ENCODE results near the gene AMDHD2.

The AMDHD2 gene

GRCh38 chr16:2523801-2524231 is 3.6 kb downstream of the AMDHD2 start:
- Histone ChIP-seq H3K27me3 (ENCODE audit: insufficient read depth, low read length, poor library complexity, severe bottlenecking) (no peaks in the 10 kb centered on the region), H3K9ac (ENCODE audit: low read depth, low read length, poor library complexity, severe bottlenecking) (no peak overlapping the region), H3K36me3 (ENCODE audit: insufficient read depth, low read length) (no peaks in the 10 kb centered on the region), H3K4me3 (ENCODE audit: low read length, poor library complexity, severe bottlenecking) (no peak overlapping the region), H3K4me1 (ENCODE audit: insufficient read depth, low read length, poor library complexity, severe bottlenecking) (no peaks in the 10 kb centered on the region), H2AFZ (ENCODE audit: low read length) (no peak overlapping the region), H3F3A (ENCODE audit: low read depth) (no peaks in the 10 kb centered on the region), H4K20me1 (ENCODE audit: insufficient read depth, low read length, poor library complexity, severe bottlenecking) (no peaks in the 10 kb centered on the region), H3K9me3 (ENCODE audit: insufficient read depth, low read depth, low read length) (no peaks in the 10 kb centered on the region), H3K9me2 (replicated peaks; ENCODE audit: low read depth, low read length) (no peaks in the 10 kb centered on the region), H3K79me2 (ENCODE audit: insufficient read depth, low read length) (0 out of 2 replicates have a peak, but pooled peaks cover 5% of the 10 kb centered on the region), H3K4me2 (ENCODE audit: low read depth, low read length, poor library complexity, severe bottlenecking) (no peak overlapping the region)
- TF ChIP-seq, protein P1, sequence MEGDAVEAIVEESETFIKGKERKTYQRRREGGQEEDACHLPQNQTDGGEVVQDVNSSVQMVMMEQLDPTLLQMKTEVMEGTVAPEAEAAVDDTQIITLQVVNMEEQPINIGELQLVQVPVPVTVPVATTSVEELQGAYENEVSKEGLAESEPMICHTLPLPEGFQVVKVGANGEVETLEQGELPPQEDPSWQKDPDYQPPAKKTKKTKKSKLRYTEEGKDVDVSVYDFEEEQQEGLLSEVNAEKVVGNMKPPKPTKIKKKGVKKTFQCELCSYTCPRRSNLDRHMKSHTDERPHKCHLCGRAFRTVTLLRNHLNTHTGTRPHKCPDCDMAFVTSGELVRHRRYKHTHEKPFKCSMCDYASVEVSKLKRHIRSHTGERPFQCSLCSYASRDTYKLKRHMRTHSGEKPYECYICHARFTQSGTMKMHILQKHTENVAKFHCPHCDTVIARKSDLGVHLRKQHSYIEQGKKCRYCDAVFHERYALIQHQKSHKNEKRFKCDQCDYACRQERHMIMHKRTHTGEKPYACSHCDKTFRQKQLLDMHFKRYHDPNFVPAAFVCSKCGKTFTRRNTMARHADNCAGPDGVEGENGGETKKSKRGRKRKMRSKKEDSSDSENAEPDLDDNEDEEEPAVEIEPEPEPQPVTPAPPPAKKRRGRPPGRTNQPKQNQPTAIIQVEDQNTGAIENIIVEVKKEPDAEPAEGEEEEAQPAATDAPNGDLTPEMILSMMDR (conservative IDR thresholded peaks at IDR 0.05; ENCODE audit: low read length), result no peak
- TF ChIP-seq EZH2phosphoT487 (IDR thresholded peaks at IDR 0.05; ENCODE audit: borderline replicate concordance), result no peak

- no peak for TF ChIP-seq EZH2phosphoT487 (IDR thresholded peaks at IDR 0.05; ENCODE audit: borderline replicate concordance)
- TF ChIP-seq, protein P1 (conservative IDR thresholded peaks at IDR 0.05; ENCODE audit: low read length), result no peak
- Histone ChIP-seq H4K20me1 (ENCODE audit: insufficient read depth, low read length, poor library complexity, severe bottlenecking) (no peaks in the 10 kb centered on the region), H2AFZ (ENCODE audit: low read length) (no peak overlapping the region), H3K4me2 (ENCODE audit: low read depth, low read length, poor library complexity, severe bottlenecking) (no peak overlapping the region), H3K9me3 (ENCODE audit: insufficient read depth, low read depth, low read length) (no peaks in the 10 kb centered on the region), H3K9ac (ENCODE audit: low read depth, low read length, poor library complexity, severe bottlenecking) (no peak overlapping the region), H3K27me3 (ENCODE audit: insufficient read depth, low read length, poor library complexity, severe bottlenecking) (no peaks in the 10 kb centered on the region), H3K79me2 (ENCODE audit: insufficient read depth, low read length) (0 out of 2 replicates have a peak, but pooled peaks cover 5% of the 10 kb centered on the region), H3K4me3 (ENCODE audit: low read length, poor library complexity, severe bottlenecking) (no peak overlapping the region), H3K36me3 (ENCODE audit: insufficient read depth, low read length) (no peaks in the 10 kb centered on the region), H3F3A (ENCODE audit: low read depth) (no peaks in the 10 kb centered on the region), H3K9me2 (replicated peaks; ENCODE audit: low read depth, low read length) (no peaks in the 10 kb centered on the region), H3K4me1 (ENCODE audit: insufficient read depth, low read length, poor library complexity, severe bottlenecking) (no peaks in the 10 kb centered on the region)
These were observed 4.3 kb downstream of the AMDHD2 start for GRCh38 chr16:2524339-2524938.

DNA sequence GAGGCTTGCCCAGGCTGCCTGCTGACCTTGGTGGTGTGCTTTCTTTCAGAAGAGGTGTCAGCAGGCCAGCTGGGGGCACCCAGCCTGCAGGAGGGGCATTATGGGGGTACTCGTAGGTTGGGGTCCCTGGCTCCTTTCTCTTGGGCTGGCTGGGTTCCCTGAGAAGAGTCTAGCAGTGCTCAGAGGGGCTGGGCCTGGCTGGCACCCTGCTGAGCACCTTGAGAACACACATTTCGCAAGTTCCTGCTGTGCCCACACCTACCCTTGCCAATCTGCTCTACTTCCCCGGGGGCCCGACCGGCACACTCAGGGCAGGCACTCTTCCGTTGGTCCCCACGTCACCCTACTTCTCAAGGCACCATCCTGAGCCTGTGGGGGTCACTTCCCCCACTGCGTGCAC is 6.0 kb downstream of the AMDHD2 start:
- no peaks in the 10 kb centered on the region for H4K20me1 ChIP-seq (ENCODE audit: insufficient read depth, low read length, poor library complexity, severe bottlenecking)
- TF ChIP-seq, protein P1 (conservative IDR thresholded peaks at IDR 0.05; ENCODE audit: low read length), result no peak
- TF ChIP-seq EZH2phosphoT487 (IDR thresholded peaks at IDR 0.05; ENCODE audit: borderline replicate concordance), result no peak
- no peak overlapping the region for H3K4me2 ChIP-seq (ENCODE audit: low read depth, low read length, poor library complexity, severe bottlenecking)
- H3F3A ChIP-seq (ENCODE audit: low read depth), result no peaks in the 10 kb centered on the region
- H3K36me3 ChIP-seq (ENCODE audit: insufficient read depth, low read length), result no peaks in the 10 kb centered on the region
- no peak overlapping the region for H3K4me3 ChIP-seq (ENCODE audit: low read length, poor library complexity, severe bottlenecking)
- H2AFZ ChIP-seq (ENCODE audit: low read length), result no peak overlapping the region
- no peaks in the 10 kb centered on the region for H3K9me2 ChIP-seq (replicated peaks; ENCODE audit: low read depth, low read length)
- no peaks in the 10 kb centered on the region for H3K79me2 ChIP-seq (ENCODE audit: insufficient read depth, low read length)
- H3K27me3 ChIP-seq (ENCODE audit: insufficient read depth, low read length, poor library complexity, severe bottlenecking), result no peaks in the 10 kb centered on the region
- H3K9me3 ChIP-seq (ENCODE audit: insufficient read depth, low read depth, low read length), result no peaks in the 10 kb centered on the region
- no peaks in the 10 kb centered on the region for H3K4me1 ChIP-seq (ENCODE audit: insufficient read depth, low read length, poor library complexity, severe bottlenecking)
- H3K9ac ChIP-seq (ENCODE audit: low read depth, low read length, poor library complexity, severe bottlenecking), result no peak overlapping the region
